Liver (tissue), 9 donors: ENCODE measurements around the gene LGALS4. TPM values are rescaled to one million over a fixed set of nuclear protein-coding genes. Genes with fewer than 3 reads are reported as not detected.

Experiments used
- DNase-seq: peaks from one replicate; pipeline ENCODE4 v3.0.0-alpha.2; 2017; ENCODE audit warnings: low spot score
- H3K27ac ChIP-seq, 2 donors: one replicate each; pipeline ENCODE4 v1.7.0; 2013; ENCODE audit warnings: inconsistent platforms in 2 of 2, low read length in 2 of 2, control low read depth in 1 of 2, low read depth in 1 of 2, mild to moderate bottlenecking in 1 of 2
- H3K27me3 ChIP-seq, 4 donors: one replicate each; pipeline versions ENCODE4 v1.6.1 to v1.7.0; 2013; ENCODE audit warnings: low read length in 3 of 4, inconsistent platforms in 1 of 4, mild to moderate bottlenecking in 1 of 4, moderate library complexity in 1 of 4; ENCODE audit not compliant: control insufficient read depth in 4 of 4, insufficient read depth in 4 of 4
- H3K36me3 ChIP-seq, 4 donors: one replicate each; pipeline versions ENCODE4 v1.6.1 to v1.7.0; 2013; ENCODE audit warnings: low read length in 3 of 4, mild to moderate bottlenecking in 3 of 4, low read depth in 1 of 4, moderate library complexity in 1 of 4; ENCODE audit not compliant: control insufficient read depth in 4 of 4, insufficient read depth in 3 of 4
- H3K4me1 ChIP-seq, 4 donors: one replicate each; pipeline versions ENCODE4 v1.6.1 to v1.7.0; 2013; ENCODE audit warnings: low read length in 3 of 4, mild to moderate bottlenecking in 3 of 4, moderate library complexity in 1 of 4; ENCODE audit not compliant: control insufficient read depth in 4 of 4, insufficient read depth in 4 of 4
- H3K4me3 ChIP-seq, 3 donors: one replicate each; pipeline versions ENCODE4 v1.6.1 to v1.7.0; 2013; ENCODE audit warnings: low read length in 3 of 3, control low read depth in 1 of 3, low read depth in 1 of 3, mild to moderate bottlenecking in 1 of 3
- H3K9ac ChIP-seq, 2 donors: one replicate each; pipeline ENCODE4 v1.7.0; 2013; ENCODE audit warnings: low read length in 2 of 2, mild to moderate bottlenecking in 2 of 2, moderate library complexity in 2 of 2, control low read depth in 1 of 2, low read depth in 1 of 2
- H3K9me3 ChIP-seq, 4 donors: one replicate each; pipeline versions ENCODE4 v1.6.1 to v1.7.0; 2013; ENCODE audit warnings: low read length in 3 of 4; ENCODE audit not compliant: control insufficient read depth in 4 of 4
- ATF3 ChIP-seq: IDR thresholded peaks from 2 replicates; pipeline ENCODE4 v1.6.1; 2016; ENCODE audit warnings: antibody characterized with exemption
- EGR1 ChIP-seq, 2 donors: IDR thresholded peaks; 2 replicates each; pipeline ENCODE4 v1.6.1; 2016 to 2018; ENCODE audit warnings: antibody characterized with exemption in 2 of 2, low read depth in 2 of 2
- FOXA2 ChIP-seq: IDR thresholded peaks from 2 replicates; pipeline ENCODE4 v1.6.1; 2016; ENCODE audit warnings: antibody characterized with exemption
- GABPA ChIP-seq, 2 donors: IDR thresholded peaks in 1 of 2; conservative IDR thresholded peaks in 1 of 2; 2 replicates each; pipeline ENCODE4 v1.6.1; 2016; ENCODE audit warnings: antibody characterized with exemption in 2 of 2, mild to moderate bottlenecking in 1 of 2, moderate library complexity in 1 of 2
- HNF4G ChIP-seq: IDR thresholded peaks from 2 replicates; pipeline ENCODE4 v1.6.1; 2016; ENCODE audit warnings: antibody characterized with exemption
- JUND ChIP-seq, 2 donors: IDR thresholded peaks; 2 replicates each; pipeline ENCODE4 v1.6.1; 2016; ENCODE audit warnings: antibody characterized with exemption in 2 of 2
- NR2F2 ChIP-seq: IDR thresholded peaks from 2 replicates; pipeline ENCODE4 v1.6.1; 2016; ENCODE audit warnings: antibody characterized with exemption
- RAD21 ChIP-seq, 2 donors: IDR thresholded peaks; 2 replicates each; pipeline ENCODE4 v1.6.1; 2016; ENCODE audit warnings: antibody characterized with exemption in 2 of 2, mild to moderate bottlenecking in 2 of 2
- REST ChIP-seq: IDR thresholded peaks from 2 replicates; pipeline ENCODE4 v1.6.1; 2016; ENCODE audit warnings: antibody characterized with exemption, mild to moderate bottlenecking
- RXRA ChIP-seq, 2 donors: IDR thresholded peaks; 2 replicates each; pipeline ENCODE4 v1.6.1; 2017 to 2018; ENCODE audit warnings: antibody characterized with exemption in 2 of 2, mild to moderate bottlenecking in 1 of 2
- SP1 ChIP-seq: IDR thresholded peaks from 2 replicates; pipeline ENCODE4 v1.6.1; 2018; ENCODE audit warnings: antibody characterized with exemption, mild to moderate bottlenecking
- YY1 ChIP-seq: IDR thresholded peaks from 2 replicates; pipeline ENCODE4 v1.6.1; 2016; ENCODE audit warnings: antibody characterized with exemption, mild to moderate bottlenecking
- WGBS: extraction: QIAGEN DNeasy Blood & Tissue Kit; methylation state at CpG from one replicate; pipeline ENCODE4 v1.1.7; 2013; 5-methylcytosine and 5-hydroxymethylcytosine counted together
- polyA plus RNA-seq, 2 donors: library from polyadenylated mRNA; stranded (reverse) in 1 of 2; unstranded in 1 of 2; fragments of 200-250 nt in 1 of 2; fragments of >200 nt in 1 of 2; fragmentation: Nextera tagmentation in 1 of 2; extraction: Ambion mirVana in 1 of 2; gene quantifications; one replicate each; pipeline versions ENCODE4 v1.2.1 to v1.2.3, GENCODE V29; 2013 to 2015
- total RNA-seq, 2 donors: library from RNA; depleted of rRNA; stranded (reverse); fragments of >200 nt; gene quantifications; one replicate each; pipeline ENCODE4 v1.2.3, GENCODE V29; 2014
- TF ChIP-seq, protein P1 (sequence below): IDR thresholded peaks from 2 replicates; pipeline ENCODE4 v1.6.1; 2016; ENCODE audit warnings: antibody characterized with exemption
- TF ChIP-seq, protein P2 (sequence below): IDR thresholded peaks from 2 replicates; pipeline ENCODE4 v1.6.1; 2016; ENCODE audit warnings: antibody characterized with exemption
- TF ChIP-seq, protein P3 (sequence below): fragments of 150-350 bp; IDR thresholded peaks from 2 replicates; pipeline ENCODE4 v1.5.1; 2017; ENCODE audit warnings: improper control_type of control experiment, low read depth, low read length; ENCODE audit not compliant: missing input control
- donor health status: healthy.
- donor health status: healthy.
- donor health status: healthy.
- donor health status: healthy.
- donor health status: healthy.

The LGALS4 gene
- total and polyA plus RNA-seq, 4 donors, result 0.42 to 40.6 (median 12.1) TPM

DNA sequence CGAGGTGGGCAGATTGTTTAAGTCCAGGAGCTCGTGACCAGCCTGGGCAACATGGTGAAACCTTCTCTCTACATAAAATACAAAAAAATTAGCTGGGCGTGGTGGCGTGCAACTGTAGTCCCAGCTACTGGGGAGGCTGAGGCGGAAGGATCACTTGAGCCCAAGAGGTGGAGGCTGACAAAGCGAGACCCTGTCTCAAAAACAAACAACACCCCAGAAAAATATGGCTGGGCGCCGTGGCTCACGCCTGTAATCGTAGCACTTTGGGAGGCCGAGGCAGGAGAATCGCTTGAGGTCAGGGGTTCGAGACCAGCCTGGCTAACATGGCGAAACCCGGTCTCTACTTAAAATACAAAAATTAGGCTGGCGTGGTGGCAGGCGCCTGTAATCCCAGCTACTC lies 40.5 kb upstream of the LGALS4 start:
- peak overlapping the region in 1 of 2 donors; percentile 95 for H3K27ac ChIP-seq
- no peaks in the 10 kb centered on the region for H3K36me3 ChIP-seq
- H3K4me3 ChIP-seq, result no peak overlapping the region
- H3K4me1 ChIP-seq, result peaks cover 2 to 20% (median 14%) of the 10 kb centered on the region in 4 donors
- TF ChIP-seq RAD21 (IDR thresholded peaks at IDR 0.05) (no peak), NR2F2 (no peak)
- no peak overlapping the region for H3K9ac ChIP-seq
- H3K9me3 ChIP-seq, result no peaks in the 10 kb centered on the region
- H3K27me3 ChIP-seq, result no peaks in the 10 kb centered on the region
- WGBS, result 90% methylated on average over 17 of the region's 17 CpGs
- DNase-seq, result no peak

DNA sequence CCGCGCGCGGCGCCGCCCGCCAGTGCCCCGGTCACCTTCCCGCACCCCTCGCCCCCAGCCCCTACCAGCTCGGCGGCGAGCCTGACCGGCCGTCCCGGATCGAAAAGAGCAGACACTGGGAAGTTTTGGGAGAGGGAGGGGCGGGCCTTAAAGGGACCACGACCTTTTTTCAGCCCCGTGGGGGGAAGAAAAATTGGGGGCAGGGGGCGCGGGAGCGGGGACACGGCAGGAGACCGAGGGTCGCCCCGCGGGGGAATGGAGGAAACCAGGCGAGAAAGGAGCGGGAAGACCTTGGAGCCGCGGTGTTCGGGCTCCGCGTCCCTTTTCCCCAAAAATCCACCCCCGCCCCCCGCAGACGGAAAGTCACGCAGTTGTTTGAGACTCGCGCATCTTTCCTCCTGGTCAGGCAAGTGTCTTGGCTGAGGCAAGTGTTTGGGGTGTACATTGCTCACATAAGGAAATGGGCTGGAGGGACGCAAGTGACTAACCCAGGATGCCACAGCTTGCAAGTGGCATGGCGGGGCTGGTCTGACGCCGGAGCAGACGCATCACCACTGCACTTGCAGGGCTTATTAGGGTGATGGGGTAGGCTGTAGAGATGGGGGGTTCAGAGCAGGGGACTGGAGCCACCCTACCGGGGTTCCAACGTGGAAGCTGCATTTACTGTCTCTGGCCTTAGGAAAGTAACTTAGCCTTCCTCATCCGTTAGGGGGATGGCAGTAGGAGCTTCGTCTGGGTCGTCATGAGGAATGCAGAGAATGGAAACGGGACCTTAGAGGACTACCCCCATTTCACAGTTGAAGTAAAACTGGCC lies 39.7 kb upstream of the LGALS4 start:
- Histone ChIP-seq H3K27ac (peak overlapping the region; percentile 95 to 100), H3K9me3 (no peaks in the 10 kb centered on the region), H3K9ac (peak overlapping the region; percentile 35 to 88), H3K4me1 (peaks cover 2 to 27% (median 21%) of the 10 kb centered on the region in 4 donors), H3K36me3 (peaks cover 0 to 3% (median 0%) of the 10 kb centered on the region in 4 donors), H3K4me3 (peak overlapping the region; percentile 78 to 93 (median 83)), H3K27me3 (no peaks in the 10 kb centered on the region)
- WGBS, result 3% methylated on average over 52 of the region's 52 CpGs
- TF ChIP-seq NR2F2 (no peak), YY1 (peak; percentile 65)
- TF ChIP-seq, protein P1, sequence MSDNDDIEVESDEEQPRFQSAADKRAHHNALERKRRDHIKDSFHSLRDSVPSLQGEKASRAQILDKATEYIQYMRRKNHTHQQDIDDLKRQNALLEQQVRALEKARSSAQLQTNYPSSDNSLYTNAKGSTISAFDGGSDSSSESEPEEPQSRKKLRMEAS, result peak; percentile 23
- DNase-seq, result no peak

GRCh38 chr19:38851622-38852230 lies 39.0 kb upstream of the LGALS4 start:
- Histone ChIP-seq H3K4me1 (peaks cover 5 to 34% (median 25%) of the 10 kb centered on the region in 4 donors), H3K27ac (peak overlapping the region; percentile 95 to 100), H3K9me3 (no peaks in the 10 kb centered on the region), H3K36me3 (peaks cover 0 to 9% (median 5%) of the 10 kb centered on the region in 4 donors), H3K4me3 (peak overlapping the region; percentile 74 to 93 (median 90)), H3K9ac (peak overlapping the region; percentile 84 to 100), H3K27me3 (no peaks in the 10 kb centered on the region)
- WGBS, result under 1% methylated on average over 67 of the region's 67 CpGs
- TF ChIP-seq HNF4G, result no peak
- no peak for TF ChIP-seq JUND (IDR thresholded peaks at IDR 0.05)
- TF ChIP-seq NR2F2, result no peak
- peak; percentile 70 to 90 for TF ChIP-seq EGR1 (IDR thresholded peaks at IDR 0.05; ENCODE audit: low read depth in 2 of 2)
- TF ChIP-seq, protein P1, result peak; percentile 50
- peak; percentile 15 for TF ChIP-seq YY1
- peak; percentile 39 for TF ChIP-seq SP1
- TF ChIP-seq GABPA (IDR thresholded peaks at IDR 0.05 in 1 of 2, conservative IDR thresholded peaks at IDR 0.05 in 1 of 2), result no peak
- TF ChIP-seq FOXA2, result no peak
- peak; percentile 36 for TF ChIP-seq REST
- TF ChIP-seq, protein P2, sequence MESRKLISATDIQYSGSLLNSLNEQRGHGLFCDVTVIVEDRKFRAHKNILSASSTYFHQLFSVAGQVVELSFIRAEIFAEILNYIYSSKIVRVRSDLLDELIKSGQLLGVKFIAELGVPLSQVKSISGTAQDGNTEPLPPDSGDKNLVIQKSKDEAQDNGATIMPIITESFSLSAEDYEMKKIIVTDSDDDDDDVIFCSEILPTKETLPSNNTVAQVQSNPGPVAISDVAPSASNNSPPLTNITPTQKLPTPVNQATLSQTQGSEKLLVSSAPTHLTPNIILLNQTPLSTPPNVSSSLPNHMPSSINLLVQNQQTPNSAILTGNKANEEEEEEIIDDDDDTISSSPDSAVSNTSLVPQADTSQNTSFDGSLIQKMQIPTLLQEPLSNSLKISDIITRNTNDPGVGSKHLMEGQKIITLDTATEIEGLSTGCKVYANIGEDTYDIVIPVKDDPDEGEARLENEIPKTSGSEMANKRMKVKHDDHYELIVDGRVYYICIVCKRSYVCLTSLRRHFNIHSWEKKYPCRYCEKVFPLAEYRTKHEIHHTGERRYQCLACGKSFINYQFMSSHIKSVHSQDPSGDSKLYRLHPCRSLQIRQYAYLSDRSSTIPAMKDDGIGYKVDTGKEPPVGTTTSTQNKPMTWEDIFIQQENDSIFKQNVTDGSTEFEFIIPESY, result no peak
- TF ChIP-seq, protein P3, sequence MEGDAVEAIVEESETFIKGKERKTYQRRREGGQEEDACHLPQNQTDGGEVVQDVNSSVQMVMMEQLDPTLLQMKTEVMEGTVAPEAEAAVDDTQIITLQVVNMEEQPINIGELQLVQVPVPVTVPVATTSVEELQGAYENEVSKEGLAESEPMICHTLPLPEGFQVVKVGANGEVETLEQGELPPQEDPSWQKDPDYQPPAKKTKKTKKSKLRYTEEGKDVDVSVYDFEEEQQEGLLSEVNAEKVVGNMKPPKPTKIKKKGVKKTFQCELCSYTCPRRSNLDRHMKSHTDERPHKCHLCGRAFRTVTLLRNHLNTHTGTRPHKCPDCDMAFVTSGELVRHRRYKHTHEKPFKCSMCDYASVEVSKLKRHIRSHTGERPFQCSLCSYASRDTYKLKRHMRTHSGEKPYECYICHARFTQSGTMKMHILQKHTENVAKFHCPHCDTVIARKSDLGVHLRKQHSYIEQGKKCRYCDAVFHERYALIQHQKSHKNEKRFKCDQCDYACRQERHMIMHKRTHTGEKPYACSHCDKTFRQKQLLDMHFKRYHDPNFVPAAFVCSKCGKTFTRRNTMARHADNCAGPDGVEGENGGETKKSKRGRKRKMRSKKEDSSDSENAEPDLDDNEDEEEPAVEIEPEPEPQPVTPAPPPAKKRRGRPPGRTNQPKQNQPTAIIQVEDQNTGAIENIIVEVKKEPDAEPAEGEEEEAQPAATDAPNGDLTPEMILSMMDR, result no peak
- no peak for TF ChIP-seq ATF3
- TF ChIP-seq RXRA (IDR thresholded peaks at IDR 0.05), result no peak
- DNase-seq, result peak; percentile 90
